T-cell (primary cell): ENCODE measurements around the gene TENM3. TPM values are rescaled to one million over a fixed set of nuclear protein-coding genes. Genes with fewer than 3 reads are reported as not detected.

ENCODE experiments used
- ATAC-seq, 4 experiments: fragments of 200-7000 bp in 3 of 4; fragments of 150-1000 bp in 1 of 4; cut with Tn5 transposase; replicated peaks in 1 of 4; 1 replicate in 3 of 4; 2 replicates in 1 of 4; pipeline ENCODE4 v1.10.0; 2021; ENCODE audit warnings: moderate library complexity in 3 of 4, mild to moderate bottlenecking in 2 of 4, moderate number of reproducible peaks in 1 of 4
- CTCF ChIA-PET, 2 donors: fragments of 300-600 bp; sonication (Branson Sonifier 250); formaldehyde crosslinking; loops; one replicate each; lab custom pipeline; 2022; ENCODE audit warnings: antibody characterized with exemption in 2 of 2; lab: Charles Lee
- POLR2A ChIA-PET, 2 donors: fragments of 300-600 bp; sonication (Branson Sonifier 250); formaldehyde crosslinking; loops; one replicate each; lab custom pipeline; 2022; ENCODE audit warnings: antibody characterized with exemption in 2 of 2; lab: Charles Lee
- DNase-seq, 35 experiments: peaks; one replicate each; pipeline versions ENCODE4 v3.0.0 to v3.0.0-alpha.2; 2013 to 2023
- H3K27ac ChIP-seq: one replicate; pipeline ENCODE4 v1.5.1; 2013; ENCODE audit warnings: low read length
- H3K27me3 ChIP-seq, 2 experiments: replicated peaks in 1 of 2; 1 replicate in 1 of 2; 2 replicates in 1 of 2; pipeline versions ENCODE4 v1.6.1 to v1.7.0; 2013; ENCODE audit warnings: low read length in 1 of 2, mixed read lengths in 1 of 2; ENCODE audit not compliant: control insufficient read depth in 2 of 2, insufficient read depth in 2 of 2; ENCODE audit errors: extremely low read depth in 1 of 2
- H3K36me3 ChIP-seq, 2 donors: 1 replicate in 1 of 2; 2 replicates in 1 of 2; pipeline versions ENCODE4 v1.6.1 to v1.7.0; 2013; ENCODE audit warnings: low read length in 1 of 2; ENCODE audit not compliant: control insufficient read depth in 2 of 2, insufficient read depth in 1 of 2; ENCODE audit errors: extremely low read depth in 1 of 2
- H3K4me1 ChIP-seq, 2 experiments: 1 replicate in 1 of 2; 2 replicates in 1 of 2; pipeline versions ENCODE4 v1.6.1 to v1.7.0; 2013; ENCODE audit warnings: low read length in 2 of 2, mixed read lengths in 1 of 2; ENCODE audit not compliant: insufficient read depth in 2 of 2, control insufficient read depth in 1 of 2; ENCODE audit errors: extremely low read depth in 1 of 2
- H3K4me3 ChIP-seq, 2 donors: 1 replicate in 1 of 2; 2 replicates in 1 of 2; pipeline versions ENCODE4 v1.5.1 to v1.7.0; 2013; ENCODE audit warnings: mild to moderate bottlenecking in 2 of 2, low read length in 1 of 2, moderate library complexity in 1 of 2; ENCODE audit not compliant: control insufficient read depth in 1 of 2; ENCODE audit errors: extremely low read depth in 1 of 2
- H3K9me3 ChIP-seq: 2 replicates; pipeline ENCODE4 v1.7.0; 2013
- H3K27ac Mint-ChIP-seq, 2 donors: one replicate each; pipeline ENCODE4 v1.8.0; 2020 to 2021; ENCODE audit warnings: mild to moderate bottlenecking in 2 of 2, mixed read lengths in 2 of 2
- H3K27me3 Mint-ChIP-seq, 2 donors: one replicate each; pipeline ENCODE4 v1.8.0; 2021 to 2022; ENCODE audit warnings: mixed read lengths in 2 of 2
- H3K36me3 Mint-ChIP-seq: one replicate; pipeline ENCODE4 v1.8.0; 2021; ENCODE audit warnings: mixed read lengths
- H3K4me1 Mint-ChIP-seq, 3 donors: one replicate each; pipeline ENCODE4 v1.8.0; 2020 to 2022; ENCODE audit warnings: mixed read lengths in 3 of 3, mild to moderate bottlenecking in 1 of 3
- H3K4me3 Mint-ChIP-seq, 3 donors: one replicate each; pipeline ENCODE4 v1.8.0; 2020 to 2022; ENCODE audit warnings: mild to moderate bottlenecking in 3 of 3, mixed read lengths in 3 of 3, moderate library complexity in 3 of 3
- H3K9me3 Mint-ChIP-seq, 3 donors: one replicate each; pipeline ENCODE4 v1.8.0; 2020 to 2022; ENCODE audit warnings: mixed read lengths in 3 of 3
- WGBS: methylation state at CpG from one replicate; pipeline ENCODE4 v1.1.5; 2013; ENCODE audit warnings: missing lambda C conversion rate; ENCODE audit not compliant: insufficient coverage; 5-methylcytosine and 5-hydroxymethylcytosine counted together
- total RNA-seq, 35 experiments: library from RNA in 6 of 35; stranded (reverse) in 6 of 35; fragments of 120-200 nt in 1 of 35; gene quantifications; one replicate each; pipeline versions ENCODE4 v1.2.1 to v1.2.4 and lab custom pipeline; 2013 to 2026

Gene TENM3
- total RNA-seq, 5 donors from 2014 or later (not counting 1 experiment from before 2014, with no cell fraction given), result 0.03 to 0.44 (median 0.16) TPM; not detected in 2

- 86% methylated on average over 1 of the region's 2 CpGs for WGBS
- Histone ChIP-seq H3K27ac (no peak overlapping the region), H3K4me1 (no peaks in the 10 kb centered on the region), H3K36me3 (no peaks in the 10 kb centered on the region), H3K27me3 (peaks cover 0 to 5% of the 10 kb centered on the region in 2 experiments), H3K4me3 (no peak overlapping the region), H3K9me3 (no peaks in the 10 kb centered on the region)
- Mint-ChIP-seq H3K27ac (no peak overlapping the region), H3K27me3 (peaks cover 0 to 1% of the 10 kb centered on the region in 2 donors), H3K4me3 (no peak overlapping the region), H3K4me1 (no peaks in the 10 kb centered on the region), H3K36me3 (no peaks in the 10 kb centered on the region), H3K9me3 (no peaks in the 10 kb centered on the region)
- ChIA-PET CTCF (no interaction called here), POLR2A (interaction anchor here in 1 of 2 donors (0.6 kb wide), 1 partner anchor 443 kb away, joined by 4 read pairs; no protein-coding TSS in a partner anchor)
- no peak for ATAC-seq
- no peak for DNase-seq
These were observed 481.2 kb downstream of the TENM3 start for GRCh38 chr4:182724414-182724813.

- no peak overlapping the region for H3K27ac ChIP-seq
- ChIA-PET CTCF (no interaction called here), POLR2A (no interaction called here)
- WGBS, result 100% methylated on average over 1 of the region's 2 CpGs
- Mint-ChIP-seq H3K27me3 (peaks cover 2 to 10% of the 10 kb centered on the region in 2 donors), H3K27ac (no peak overlapping the region), H3K36me3 (no peaks in the 10 kb centered on the region), H3K9me3 (no peaks in the 10 kb centered on the region), H3K4me1 (no peaks in the 10 kb centered on the region), H3K4me3 (no peak overlapping the region)
- H3K9me3 ChIP-seq, result no peaks in the 10 kb centered on the region
- ATAC-seq (no peak), DNase-seq (no peak)
- H3K36me3 ChIP-seq, result no peaks in the 10 kb centered on the region
- H3K4me1 ChIP-seq, result no peaks in the 10 kb centered on the region
- peaks cover 0 to 6% of the 10 kb centered on the region in 2 experiments for H3K27me3 ChIP-seq
- no peak overlapping the region for H3K4me3 ChIP-seq
These were observed 486.3 kb downstream of the TENM3 start for GRCh38 chr4:182729516-182729915.

- no peaks in the 10 kb centered on the region for H3K36me3 Mint-ChIP-seq
- H3K4me1 ChIP-seq, result no peaks in the 10 kb centered on the region
- ChIA-PET CTCF (no interaction called here), POLR2A (no interaction called here)
- H3K9me3 ChIP-seq, result no peaks in the 10 kb centered on the region
- WGBS, result no CpG with 5 or more reads among the region's 3 CpGs
- H3K27ac ChIP-seq, result no peak overlapping the region
- no peak overlapping the region for H3K4me3 ChIP-seq
- no peak overlapping the region for H3K4me3 Mint-ChIP-seq
- H3K27ac Mint-ChIP-seq, result no peak overlapping the region
- H3K27me3 ChIP-seq, result peaks cover 0 to 6% of the 10 kb centered on the region in 2 experiments
- H3K4me1 Mint-ChIP-seq, result no peaks in the 10 kb centered on the region
- H3K36me3 ChIP-seq, result no peaks in the 10 kb centered on the region
- ATAC-seq (no peak), DNase-seq (no peak)
- peaks cover 2 to 10% of the 10 kb centered on the region in 2 donors for H3K27me3 Mint-ChIP-seq
- no peaks in the 10 kb centered on the region for H3K9me3 Mint-ChIP-seq
These were observed 487.6 kb downstream of the TENM3 start for GRCh38 chr4:182730791-182731190.

GRCh38 chr4:182736207-182736606, 493.0 kb downstream of the TENM3 start:
- Histone ChIP-seq H3K27ac (no peak overlapping the region), H3K9me3 (no peaks in the 10 kb centered on the region), H3K27me3 (peaks cover 0 to 4% of the 10 kb centered on the region in 2 experiments), H3K4me3 (no peak overlapping the region), H3K4me1 (no peaks in the 10 kb centered on the region), H3K36me3 (no peaks in the 10 kb centered on the region)
- POLR2A ChIA-PET, result no interaction called here
- H3K36me3 Mint-ChIP-seq, result no peaks in the 10 kb centered on the region
- 90% methylated on average over 2 of the region's 2 CpGs for WGBS
- no peak overlapping the region for H3K4me3 Mint-ChIP-seq
- CTCF ChIA-PET, result no interaction called here
- no peaks in the 10 kb centered on the region for H3K4me1 Mint-ChIP-seq
- H3K9me3 Mint-ChIP-seq, result no peaks in the 10 kb centered on the region
- DNase-seq (no peak), ATAC-seq (no peak)
- H3K27ac Mint-ChIP-seq, result no peak overlapping the region
- peaks cover 5 to 19% of the 10 kb centered on the region in 2 donors for H3K27me3 Mint-ChIP-seq

- 72% methylated on average over 3 of the region's 8 CpGs for WGBS
- no peaks in the 10 kb centered on the region for H3K9me3 ChIP-seq
- peaks cover 3 to 17% of the 10 kb centered on the region in 2 donors for H3K27me3 Mint-ChIP-seq
- ChIA-PET POLR2A (no interaction called here), CTCF (no interaction called here)
- no peaks in the 10 kb centered on the region for H3K36me3 ChIP-seq
- H3K27ac Mint-ChIP-seq, result no peak overlapping the region
- H3K27me3 ChIP-seq, result no peaks in the 10 kb centered on the region
- H3K27ac ChIP-seq, result no peak overlapping the region
- H3K4me3 ChIP-seq, result no peak overlapping the region
- DNase-seq (no peak), ATAC-seq (no peak)
- no peaks in the 10 kb centered on the region for H3K4me1 Mint-ChIP-seq
- no peak overlapping the region for H3K4me3 Mint-ChIP-seq
- H3K36me3 Mint-ChIP-seq, result no peaks in the 10 kb centered on the region
- H3K4me1 ChIP-seq, result no peaks in the 10 kb centered on the region
- no peaks in the 10 kb centered on the region for H3K9me3 Mint-ChIP-seq
These were observed 495.3 kb downstream of the TENM3 start for GRCh38 chr4:182738283-182739047.

GRCh38 chr4:182740256-182740655, 497.1 kb downstream of the TENM3 start:
- Histone ChIP-seq H3K27me3 (no peaks in the 10 kb centered on the region), H3K9me3 (no peaks in the 10 kb centered on the region), H3K4me3 (no peak overlapping the region), H3K36me3 (no peaks in the 10 kb centered on the region), H3K27ac (no peak overlapping the region), H3K4me1 (no peaks in the 10 kb centered on the region)
- WGBS, result no CpG with 5 or more reads among the region's 3 CpGs
- DNase-seq, result no peak
- Mint-ChIP-seq H3K9me3 (no peaks in the 10 kb centered on the region), H3K27ac (no peak overlapping the region), H3K27me3 (peaks cover 3 to 10% of the 10 kb centered on the region in 2 donors), H3K4me3 (no peak overlapping the region), H3K4me1 (no peaks in the 10 kb centered on the region), H3K36me3 (no peaks in the 10 kb centered on the region)
- ChIA-PET POLR2A (no interaction called here), CTCF (no interaction called here)
- ATAC-seq, result no peak
